Rectal smooth muscle tissue (tissue), 1 donor: ENCODE measurements around the gene CIAO3.
"Not testable (repeated sequence)": the region's sequence is repeated elsewhere in the genome, so short reads cannot be mapped to it uniquely, and the experiment has no call there.

Experiments
- H3K27ac ChIP-seq: one replicate; pipeline ENCODE4 v1.7.0; 2013; ENCODE audit warnings: low read depth, low read length, inconsistent platforms
- H3K27me3 ChIP-seq: one replicate; pipeline ENCODE4 v1.7.0; 2013; ENCODE audit warnings: low read length; ENCODE audit not compliant: control insufficient read depth, insufficient read depth
- H3K36me3 ChIP-seq: one replicate; pipeline ENCODE4 v1.7.0; 2013; ENCODE audit warnings: low read length; ENCODE audit not compliant: control insufficient read depth, insufficient read depth
- H3K4me1 ChIP-seq: one replicate; pipeline ENCODE4 v1.7.0; 2013; ENCODE audit warnings: low read length; ENCODE audit not compliant: control insufficient read depth, insufficient read depth
- H3K4me3 ChIP-seq: one replicate; pipeline ENCODE4 v1.7.0; 2013; ENCODE audit warnings: low read length
- H3K9ac ChIP-seq: one replicate; pipeline ENCODE4 v1.7.0; 2013; ENCODE audit warnings: low read length

The CIAO3 gene

DNA sequence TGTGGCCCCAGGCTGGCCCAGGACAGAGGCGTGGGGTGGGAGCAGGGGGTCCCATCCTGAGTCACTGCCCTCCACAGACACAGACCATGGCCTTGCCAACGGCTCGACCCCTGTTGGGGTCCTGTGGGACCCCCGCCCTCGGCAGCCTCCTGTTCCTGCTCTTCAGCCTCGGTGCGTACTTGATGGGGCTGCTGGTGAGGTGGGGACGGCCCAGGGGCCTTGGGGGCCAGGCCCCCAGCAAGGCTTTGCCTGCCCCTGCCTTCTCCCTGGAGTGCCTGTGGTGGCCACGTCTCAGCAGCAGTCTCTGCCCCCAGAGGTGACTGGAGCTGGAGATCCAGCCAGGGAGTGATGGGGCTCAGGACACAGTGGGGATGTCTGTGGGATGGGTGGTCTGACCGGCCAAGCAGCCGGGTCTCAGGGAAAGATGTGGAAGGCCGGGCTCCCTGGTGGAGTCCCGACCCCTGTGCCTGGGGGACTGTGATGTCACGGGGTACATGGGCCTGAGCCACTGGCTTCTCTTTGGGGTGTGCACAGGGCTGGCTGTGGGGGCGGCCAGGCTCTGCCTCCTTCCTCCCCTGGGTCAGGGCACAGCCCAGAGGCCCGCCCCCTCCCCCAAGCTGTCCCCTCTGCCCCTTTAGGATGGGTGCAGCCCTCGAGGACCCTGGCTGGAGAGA lies 21.9 kb upstream of the CIAO3 start:
- H3K9ac ChIP-seq = no peak overlapping the region
- no peaks in the 10 kb centered on the region for H3K27me3 ChIP-seq
- no peaks in the 10 kb centered on the region for H3K4me1 ChIP-seq
- H3K27ac ChIP-seq = no peak overlapping the region
- no peak overlapping the region for H3K4me3 ChIP-seq
- H3K36me3 ChIP-seq = no peaks in the 10 kb centered on the region

DNA sequence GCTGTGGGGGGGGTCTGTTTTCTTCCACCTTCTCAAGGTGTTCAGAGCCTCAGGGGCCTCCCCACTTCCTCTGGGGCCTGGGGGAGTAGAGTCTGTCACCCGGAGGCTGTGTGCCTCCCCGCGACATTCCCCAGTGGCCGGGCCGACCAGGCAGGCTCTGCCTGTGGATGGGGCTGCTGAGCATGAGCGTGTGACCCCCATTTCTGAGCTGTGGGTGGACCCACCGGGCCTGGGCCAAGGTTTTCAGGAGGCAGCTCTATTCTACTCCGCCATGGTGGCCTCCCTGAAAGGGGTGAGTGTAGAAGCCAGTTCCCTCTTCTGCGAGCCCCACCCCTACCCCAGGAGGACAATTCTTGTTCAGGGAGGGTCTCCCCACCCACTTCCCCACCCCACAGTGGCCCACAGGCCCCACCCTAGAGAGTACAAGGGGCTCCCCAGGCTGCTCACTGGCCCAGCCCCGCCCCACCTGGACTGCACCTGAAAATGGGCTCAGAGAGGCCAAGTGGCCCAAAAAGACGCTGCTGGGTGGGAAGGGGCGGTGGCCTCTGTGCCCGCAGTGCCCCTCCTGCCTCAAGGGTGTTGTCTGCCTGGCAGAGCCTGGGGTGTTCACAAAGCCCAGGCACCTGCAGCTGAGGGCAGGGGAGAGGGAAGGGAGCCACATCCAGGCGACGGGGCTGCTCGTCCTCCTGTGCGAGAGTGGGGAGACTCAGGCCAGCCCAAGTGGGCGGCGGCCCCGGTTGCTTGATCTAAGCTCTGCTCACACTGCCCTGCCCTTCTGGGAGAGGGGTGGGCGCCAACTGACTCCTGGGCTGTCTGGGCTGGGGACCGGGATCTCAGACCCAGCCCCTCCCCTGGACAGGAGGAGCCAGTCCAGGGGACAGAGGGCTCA lies 21.1 kb upstream of the CIAO3 start:
- Histone ChIP-seq H3K27ac (no peak overlapping the region), H3K4me1 (no peaks in the 10 kb centered on the region), H3K4me3 (no peak overlapping the region)

DNA sequence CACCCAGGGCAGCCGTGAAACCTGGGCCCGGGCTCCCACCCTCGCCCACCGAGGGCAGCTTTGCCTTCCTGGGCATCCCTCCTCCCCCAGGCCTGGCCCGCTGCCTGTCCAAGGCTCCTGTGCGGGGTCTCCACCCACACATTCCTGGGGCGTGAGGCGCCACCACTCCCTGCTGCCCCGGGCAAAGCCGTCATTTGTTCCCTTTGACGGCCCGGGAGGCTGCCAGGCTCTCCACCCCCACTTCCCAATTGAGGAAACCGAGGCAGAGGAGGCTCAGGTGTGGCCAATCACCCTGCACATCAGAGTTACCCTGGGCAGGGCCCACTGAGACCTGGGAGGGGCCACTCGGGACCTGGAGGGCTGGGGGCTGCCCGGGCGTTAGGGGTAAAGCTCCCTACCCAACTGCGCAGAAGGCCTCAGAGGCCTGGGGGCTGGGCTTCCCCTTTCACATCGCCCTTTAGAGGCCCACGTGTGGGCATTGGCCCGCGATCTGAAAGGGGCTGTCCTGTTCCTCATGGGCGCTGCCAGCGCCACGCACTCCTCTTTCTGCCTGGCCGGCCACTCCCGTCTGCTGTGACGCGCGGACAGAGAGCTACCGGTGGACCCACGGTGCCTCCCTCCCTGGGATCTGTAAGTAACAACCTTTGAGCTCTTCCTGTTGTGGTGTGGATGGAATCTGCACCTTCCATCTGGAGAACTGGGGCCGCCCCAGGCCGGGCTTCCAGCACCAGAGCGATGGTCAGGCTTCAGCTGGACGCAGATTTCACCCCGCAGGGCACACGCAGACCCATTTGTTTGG lies 19.9 kb upstream of the CIAO3 start, which contains the start of gene MSLN:
Gene MSLN (plus strand): TSS at position 190 of the 799 bp plus-strand sequence. CDS start 1,947 bp downstream, outside the sequence.
- Histone ChIP-seq H3K9ac (no peak within 1 kb of the TSS), H3K4me3 (no peak within 1 kb of the TSS), H3K4me1 (no peaks in the 10 kb centered on the region), H3K36me3 (no peaks in the 10 kb centered on the region), H3K27me3 (no peaks in the 10 kb centered on the region), H3K27ac (no peak within 1 kb of the TSS)

More for the DNA sequence above, 21.1 kb upstream of the CIAO3 start:
- H3K36me3 ChIP-seq = no peaks in the 10 kb centered on the region
- no peak overlapping the region for H3K9ac ChIP-seq
- no peaks in the 10 kb centered on the region for H3K27me3 ChIP-seq

DNA sequence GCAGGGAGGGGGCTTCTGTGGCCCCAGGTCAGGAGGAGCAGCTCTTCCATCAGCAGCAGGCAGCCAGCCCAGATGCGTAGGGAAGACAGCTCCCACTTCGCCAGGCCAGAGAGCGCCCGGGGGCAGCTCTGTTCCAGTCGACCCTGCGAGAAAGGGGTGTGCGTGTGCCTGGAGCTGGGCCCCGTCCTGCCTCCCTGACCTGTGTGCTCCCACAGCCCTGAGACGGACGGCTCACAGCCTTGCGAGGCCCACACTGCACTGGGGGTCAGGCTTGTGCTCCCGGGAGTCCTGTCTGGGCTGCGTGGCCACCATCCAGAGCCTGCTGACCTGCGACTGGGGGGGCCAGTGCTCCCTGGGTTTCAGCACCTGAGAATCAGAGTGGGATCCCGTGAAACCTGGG lies 19.3 kb upstream of the CIAO3 start:
- H3K36me3 ChIP-seq = no peaks in the 10 kb centered on the region
- H3K4me1 ChIP-seq = no peaks in the 10 kb centered on the region
- no peak overlapping the region for H3K27ac ChIP-seq
- no peaks in the 10 kb centered on the region for H3K27me3 ChIP-seq
- no peak overlapping the region for H3K9ac ChIP-seq
- H3K4me3 ChIP-seq = no peak overlapping the region

DNA sequence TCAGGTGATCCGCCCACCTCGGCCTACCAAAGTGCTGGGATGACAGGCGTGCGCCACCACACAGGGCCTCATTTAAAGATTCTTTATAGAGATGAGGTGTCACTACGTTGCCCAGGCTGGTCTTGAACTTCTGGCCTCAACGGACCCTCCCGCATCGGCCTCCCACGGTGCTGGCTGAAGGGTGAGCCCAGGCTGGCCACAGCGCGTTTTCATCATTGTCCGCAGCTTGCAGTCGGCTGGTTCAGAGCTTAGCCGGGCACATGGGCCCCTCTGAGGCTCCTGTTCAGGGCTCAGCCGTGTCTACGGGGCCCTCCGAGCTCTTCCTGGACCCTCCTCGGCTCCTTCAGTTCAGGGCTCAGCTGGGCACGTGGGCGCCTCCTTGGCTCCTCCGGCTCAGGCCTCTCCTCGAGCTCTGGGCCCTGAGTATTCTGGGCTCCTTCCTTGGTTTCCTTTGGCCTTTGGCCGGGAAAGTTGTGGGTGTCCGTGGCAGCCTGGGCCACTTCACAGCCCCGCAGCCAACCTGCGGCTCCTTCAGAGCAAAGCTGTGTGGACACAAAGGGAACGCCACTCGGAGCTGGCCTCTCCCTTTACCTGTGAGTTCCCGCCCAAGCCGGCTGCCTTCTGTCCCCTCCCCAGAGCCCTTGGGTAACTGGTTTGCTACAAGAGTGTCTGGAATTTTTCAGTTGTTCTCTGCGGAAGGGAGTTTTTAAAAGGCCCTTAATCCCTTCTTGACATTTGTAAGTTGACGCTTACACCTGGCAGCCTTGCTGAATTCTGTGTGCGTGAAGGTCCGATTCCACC lies 18.5 kb upstream of the CIAO3 start:
- Histone ChIP-seq H3K27me3 (no peaks in the 10 kb centered on the region), H3K4me1 (no peaks in the 10 kb centered on the region), H3K36me3 (no peaks in the 10 kb centered on the region), H3K9ac (no peak overlapping the region), H3K27ac (no peak overlapping the region), H3K4me3 (no peak overlapping the region)

DNA sequence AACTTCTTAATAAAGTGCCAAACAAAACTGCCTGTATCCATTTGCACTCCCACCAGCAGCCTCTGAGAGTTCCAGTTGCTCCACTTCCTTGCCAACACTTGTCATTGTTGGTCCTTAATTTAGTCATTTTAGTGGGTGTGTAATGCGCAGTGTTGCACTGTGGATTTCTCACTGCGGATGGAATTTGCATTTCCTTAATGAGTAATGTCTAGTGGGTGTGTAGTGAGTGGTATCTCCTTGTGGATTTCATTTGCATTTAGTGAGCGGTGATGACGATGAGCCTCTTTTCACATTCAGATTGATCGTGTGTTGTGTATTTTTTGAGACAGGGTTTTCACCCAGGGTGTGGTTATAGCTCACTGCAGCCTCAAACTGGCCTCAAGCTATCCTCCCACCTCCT lies 15.6 kb upstream of the CIAO3 start:
- Histone ChIP-seq H3K4me3 (no peak overlapping the region), H3K4me1 (no peaks in the 10 kb centered on the region), H3K9ac (no peak overlapping the region), H3K36me3 (no peaks in the 10 kb centered on the region), H3K27ac (no peak overlapping the region), H3K27me3 (peaks cover 6% of the 10 kb centered on the region)

DNA sequence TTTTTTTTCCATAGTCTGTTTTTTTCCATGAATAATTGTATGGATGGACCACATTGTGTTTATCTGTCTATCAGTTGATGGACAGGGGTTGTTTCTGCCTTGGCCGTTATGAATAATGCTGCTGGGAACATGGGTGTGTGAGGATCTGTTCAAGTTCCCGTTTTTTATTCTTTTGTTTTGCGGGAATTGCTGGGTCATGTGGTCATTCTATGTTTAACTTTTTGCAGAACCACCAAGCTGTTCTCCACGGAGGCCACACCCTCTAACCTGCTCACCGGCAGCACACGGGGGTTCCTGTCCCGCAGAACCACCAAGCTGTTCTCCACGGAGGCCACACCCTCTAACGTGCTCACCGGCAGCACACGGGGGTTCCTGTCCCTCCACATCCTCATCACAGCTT lies 13.9 kb upstream of the CIAO3 start:
- H3K9ac ChIP-seq = no peak overlapping the region
- H3K27ac ChIP-seq = no peak overlapping the region
- H3K27me3 ChIP-seq = peaks cover 6% of the 10 kb centered on the region
- H3K4me1 ChIP-seq = no peaks in the 10 kb centered on the region
- no peaks in the 10 kb centered on the region for H3K36me3 ChIP-seq
- no peak overlapping the region for H3K4me3 ChIP-seq

DNA sequence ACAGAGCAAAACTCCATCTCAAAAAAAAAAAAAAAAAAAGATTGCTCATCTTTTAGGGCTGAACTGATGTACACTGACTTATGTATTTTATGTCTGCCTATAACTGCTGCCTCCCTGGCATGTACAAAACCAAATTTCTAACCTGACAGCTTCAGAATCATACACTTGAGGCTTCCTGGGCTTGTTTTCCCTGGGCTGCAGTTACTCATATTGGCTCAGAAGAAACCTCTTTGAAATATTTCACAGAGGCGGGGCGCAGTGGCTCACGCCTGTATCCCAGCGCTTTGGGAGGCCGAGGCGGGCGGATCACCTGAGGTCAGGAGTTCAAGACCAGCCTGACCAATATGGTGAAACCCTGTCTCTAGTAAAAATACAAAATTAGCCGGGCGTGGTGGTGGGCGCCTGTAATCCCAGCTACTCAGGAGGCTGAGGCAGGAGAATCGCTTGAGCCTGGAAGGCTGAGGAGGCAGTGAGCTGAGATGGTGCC lies 13.4 kb upstream of the CIAO3 start:
- not testable (repeated sequence) for H3K9ac ChIP-seq, H3K4me3 ChIP-seq, H3K4me1 ChIP-seq, H3K27ac ChIP-seq, H3K27me3 ChIP-seq, H3K36me3 ChIP-seq

DNA sequence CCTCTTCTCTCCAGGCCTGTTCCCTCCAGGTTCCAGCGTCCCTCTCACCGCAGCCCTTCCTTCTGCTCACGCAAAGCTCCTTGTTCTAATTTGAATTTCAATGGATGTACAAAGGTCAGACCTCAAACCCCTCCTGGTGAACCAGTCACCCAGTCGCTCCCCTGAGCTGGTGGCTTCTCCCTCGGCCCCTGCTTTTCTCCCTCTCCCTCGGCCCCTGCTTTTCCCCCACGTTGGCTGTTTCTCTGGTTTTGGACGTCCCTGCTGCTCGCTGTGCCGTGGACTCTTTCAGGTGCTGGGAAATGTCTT lies 11.2 kb upstream of the CIAO3 start:
- no peak overlapping the region for H3K4me3 ChIP-seq
- no peaks in the 10 kb centered on the region for H3K4me1 ChIP-seq
- no peak overlapping the region for H3K9ac ChIP-seq
- no peak overlapping the region for H3K27ac ChIP-seq
- no peaks in the 10 kb centered on the region for H3K36me3 ChIP-seq
- H3K27me3 ChIP-seq = peaks cover 6% of the 10 kb centered on the region

DNA sequence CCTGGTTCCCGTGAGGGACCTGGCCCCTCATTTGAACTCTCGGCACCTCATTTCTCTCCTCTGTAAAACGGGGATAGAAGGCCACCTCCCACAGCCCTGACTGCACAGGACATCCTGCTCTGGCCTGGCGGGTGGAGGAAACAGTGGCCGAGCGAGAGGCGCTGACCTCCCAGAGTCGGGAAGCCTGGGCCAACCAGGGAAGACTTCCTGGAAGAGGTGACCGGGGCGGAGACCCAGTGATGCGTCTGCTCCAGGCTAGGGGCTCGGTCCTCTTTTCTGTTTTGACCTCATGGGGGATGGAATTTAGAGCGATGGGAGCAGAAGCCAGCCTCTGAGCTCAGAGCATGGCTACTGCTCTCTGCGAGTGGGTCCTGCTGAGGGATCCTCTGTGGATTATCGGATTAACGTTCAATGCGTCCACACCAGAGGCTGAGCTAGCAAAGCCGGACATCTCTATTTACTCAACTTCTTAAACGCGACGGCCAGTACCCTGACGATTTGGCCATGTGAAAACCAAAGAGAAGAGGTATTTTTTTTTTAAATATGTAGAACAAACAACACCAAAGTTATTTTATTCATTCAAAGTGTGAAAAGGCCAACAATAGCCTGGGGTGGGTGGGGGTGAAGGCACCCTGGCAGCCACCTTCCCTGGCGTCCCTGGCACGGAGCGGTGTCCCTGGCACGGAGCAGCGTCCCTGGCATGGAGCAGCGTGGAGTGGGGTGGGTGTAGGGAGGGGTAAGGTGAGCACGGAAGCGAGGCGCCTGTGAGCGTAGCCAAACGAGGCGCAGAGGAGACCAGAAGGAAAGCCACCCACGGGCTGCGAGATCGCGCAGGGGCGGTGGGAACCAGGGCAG lies 10.6 kb upstream of the CIAO3 start:
- Histone ChIP-seq H3K4me3 (no peak overlapping the region), H3K27me3 (peaks cover 6% of the 10 kb centered on the region), H3K4me1 (no peaks in the 10 kb centered on the region), H3K9ac (no peak overlapping the region), H3K36me3 (no peaks in the 10 kb centered on the region), H3K27ac (no peak overlapping the region)

DNA sequence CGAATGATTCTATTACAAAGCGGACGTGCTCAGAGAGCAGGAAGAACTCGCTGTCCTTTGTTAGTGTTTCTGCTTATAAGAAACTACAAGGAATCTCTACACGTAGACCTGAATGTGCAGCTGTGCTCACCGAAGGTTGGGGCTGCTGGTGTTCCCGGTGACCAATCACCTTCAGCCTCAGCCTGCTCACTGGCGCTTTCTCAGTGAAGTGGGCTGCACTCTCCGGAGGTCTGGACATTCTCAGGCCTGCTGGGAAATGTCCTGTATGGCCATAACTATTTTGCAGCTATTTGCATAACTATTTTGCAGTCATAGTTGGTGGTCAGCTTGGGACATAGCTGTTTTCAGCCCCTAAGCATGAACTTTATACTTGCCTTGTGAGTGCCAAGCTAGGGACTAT lies 9.7 kb upstream of the CIAO3 start:
- no peak overlapping the region for H3K4me3 ChIP-seq
- peaks cover 8% of the 10 kb centered on the region for H3K27me3 ChIP-seq
- no peak overlapping the region for H3K27ac ChIP-seq
- H3K9ac ChIP-seq = no peak overlapping the region
- H3K4me1 ChIP-seq = no peaks in the 10 kb centered on the region
- no peaks in the 10 kb centered on the region for H3K36me3 ChIP-seq
